ENCODE results near the gene NCKAP5. TPM values are rescaled to one million over a fixed set of nuclear protein-coding genes. Genes with fewer than 3 reads are reported as not detected.

Gene NCKAP5
- total and polyA plus RNA-seq, 2 of the 8 experiments (the other 6 are each of a cell fraction or from before 2014, with no cell fraction given), result 0.27 to 0.86 TPM

- Histone ChIP-seq H3K4me3 (ENCODE audit: extremely low read depth in 1 of 4, insufficient read depth in 2 of 4, low read depth in 3 of 4, low read length in 4 of 4) (no peak overlapping the region), H3K27ac (ENCODE audit: low read depth, low read length) (no peak overlapping the region), H3K79me1 (ENCODE audit: low read depth, low read length) (no peaks in the 10 kb centered on the region), H4K91ac (replicated peaks; ENCODE audit: insufficient read length, low read length) (no peak overlapping the region), H2BK20ac (ENCODE audit: low read length) (no peak overlapping the region), H3K36me3 (ENCODE audit: control insufficient read depth in 2 of 4, insufficient read depth in 4 of 4, low read length in 3 of 4) (no peaks in the 10 kb centered on the region), H4K8ac (ENCODE audit: extremely low read depth, insufficient read depth, low read length) (no peak overlapping the region), H3K23me2 (ENCODE audit: low read depth, low read length) (no peaks in the 10 kb centered on the region), H3K23ac (ENCODE audit: insufficient read length) (no peak overlapping the region), H2BK120ac (replicated peaks; ENCODE audit: low read depth, low read length) (no peak overlapping the region), H3K4me2 (ENCODE audit: insufficient read depth in 1 of 2, low read depth in 2 of 2, low read length in 2 of 2) (no peak overlapping the region), H3K14ac (ENCODE audit: insufficient read length) (no peak overlapping the region), H2BK15ac (ENCODE audit: low read length) (no peak overlapping the region), H4K20me1 (replicated peaks in 1 of 2; ENCODE audit: control insufficient read depth in 1 of 2, insufficient read depth in 2 of 2, low read length in 2 of 2) (no peaks in the 10 kb centered on the region), H3K27me3 (replicated peaks in 1 of 4; ENCODE audit: control insufficient read depth in 3 of 4, extremely low read depth in 1 of 4, insufficient read depth in 3 of 4, low read length in 3 of 4) (no peaks in the 10 kb centered on the region), H2AFZ (ENCODE audit: low read length) (no peak overlapping the region), H3K9ac (replicated peaks in 1 of 4; ENCODE audit: extremely low read depth in 1 of 4, low read depth in 3 of 4, low read length in 3 of 4) (no peak overlapping the region), H2BK5ac (ENCODE audit: low read depth, low read length) (no peak overlapping the region), H3K18ac (ENCODE audit: extremely low read depth, low read length) (no peak overlapping the region), H2AK5ac (ENCODE audit: low read depth, low read length) (no peak overlapping the region), H3K9me3 (ENCODE audit: insufficient read depth in 2 of 2, low read depth in 1 of 2, low read length in 1 of 2) (no peaks in the 10 kb centered on the region), H3K56ac (replicated peaks; ENCODE audit: insufficient read length, low read depth, low read length) (no peak overlapping the region), H2BK12ac (ENCODE audit: low read depth, low read length) (no peak overlapping the region), H4K5ac (ENCODE audit: insufficient read length, low read depth, low read length) (no peak overlapping the region), H3K4me1 (replicated peaks in 1 of 4; ENCODE audit: control insufficient read depth in 3 of 4, insufficient read depth in 4 of 4, low read length in 3 of 4) (no peaks in the 10 kb centered on the region), H3K4ac (replicated peaks; ENCODE audit: insufficient read length, low read depth, low read length) (no peak overlapping the region), H3K79me2 (ENCODE audit: control insufficient read depth in 1 of 2, insufficient read depth in 2 of 2, low read length in 2 of 2) (no peaks in the 10 kb centered on the region)
- POLR2A ChIA-PET (ENCODE audit: partially characterized antibody), result no interaction called here
- 83% methylated on average over 3 of the region's 3 CpGs; no CpG with 5 or more reads in 1 of the 2 experiments for WGBS, 2 experiments (ENCODE audit: extremely low coverage in 1 of 2, insufficient coverage in 1 of 2, insufficient read length in 1 of 2, insufficient replicate concordance in 2 of 2, low coverage in 1 of 2, low lambda C conversion rate in 2 of 2, missing lambda C conversion rate in 1 of 2)
- DNase-seq (ENCODE audit: low read depth in 1 of 2, low spot score in 2 of 2), result no peak
- FAIRE-seq, result no peak
- CTCF ChIA-PET (ENCODE audit: partially characterized antibody), result interaction anchor here (1.4 kb wide), 1 partner anchor 12 kb away, joined by 4 read pairs; no protein-coding TSS in a partner anchor
- TF ChIP-seq MAFK (IDR thresholded peaks at IDR 0.05; ENCODE audit: low read depth, low read length), result no peak
- TF ChIP-seq SIX5 (IDR thresholded peaks at IDR 0.05; ENCODE audit: low read depth, low read length), result no peak
- TF ChIP-seq SAP30 (IDR thresholded peaks at IDR 0.05; ENCODE audit: insufficient read depth, insufficient replicate concordance, low read length), result no peak
- TF ChIP-seq EP300 (IDR thresholded peaks at IDR 0.05; ENCODE audit: borderline replicate concordance in 1 of 2, low read depth in 2 of 2, low read length in 2 of 2), result no peak
- no peak for TF ChIP-seq FOSL1 (IDR thresholded peaks at IDR 0.05; ENCODE audit: insufficient read depth, low read depth, low read length)
- no peak for TF ChIP-seq CTBP2 (IDR thresholded peaks at IDR 0.05; ENCODE audit: borderline replicate concordance, insufficient read depth, insufficient read length, low read length)
These were observed 644.5 kb downstream of the NCKAP5 start for GRCh38 chr2:132923787-132924186.
